Subcutaneous adipose tissue (tissue), 4 donors: ENCODE results near the gene BCL2. TPM values are rescaled to one million over a fixed set of nuclear protein-coding genes. Genes with fewer than 3 reads are reported as not detected.

Source experiments
- CTCF ChIP-seq: fragments of 450-650 bp; IDR thresholded peaks from one replicate; pipeline ENCODE4 v1.5.1; 2016; ENCODE audit warnings: low read depth, mild to moderate bottlenecking, control low read depth, antibody characterized with exemption, moderate library complexity
- total RNA-seq, 4 donors: library from RNA; depleted of rRNA; stranded (reverse); fragments of >200 nt; gene quantifications; one replicate each; pipeline ENCODE4 v1.1.0, GENCODE V29; 2016

Gene BCL2
- total RNA-seq, 4 donors from 2014 or later: 50.3 to 82.5 (median 55.9) TPM

GRCh38 chr18:63342206-63342605 lies 22.6 kb upstream of the BCL2 start:
- no peak for TF ChIP-seq CTCF

DNA sequence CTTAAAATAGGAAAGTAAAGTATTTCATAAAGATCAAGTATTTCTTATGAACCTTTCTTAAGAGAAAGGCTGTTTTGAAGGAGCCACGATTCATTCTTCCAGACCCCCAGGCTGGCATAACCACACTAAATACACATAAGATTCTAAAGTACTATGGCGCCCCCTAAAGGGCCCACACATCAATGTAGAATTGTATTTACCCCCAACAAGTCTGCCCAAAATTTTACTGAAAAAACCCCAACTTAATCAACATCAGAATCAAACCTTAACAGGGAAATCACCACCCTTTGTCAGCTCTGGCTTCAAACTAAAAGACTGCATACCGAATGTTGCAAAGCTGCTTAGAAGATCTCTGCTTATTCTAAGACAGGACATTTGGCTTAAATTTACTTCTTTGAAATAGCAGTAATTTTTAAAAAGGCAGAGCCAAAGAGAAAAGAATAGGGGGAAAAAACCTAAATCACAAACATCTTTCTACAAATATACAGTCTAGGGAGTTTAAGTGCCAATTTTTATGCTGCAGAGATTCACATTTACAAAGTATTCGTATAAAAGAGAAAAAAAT lies 20.4 kb upstream of the BCL2 start:
- TF ChIP-seq CTCF: no peak

DNA sequence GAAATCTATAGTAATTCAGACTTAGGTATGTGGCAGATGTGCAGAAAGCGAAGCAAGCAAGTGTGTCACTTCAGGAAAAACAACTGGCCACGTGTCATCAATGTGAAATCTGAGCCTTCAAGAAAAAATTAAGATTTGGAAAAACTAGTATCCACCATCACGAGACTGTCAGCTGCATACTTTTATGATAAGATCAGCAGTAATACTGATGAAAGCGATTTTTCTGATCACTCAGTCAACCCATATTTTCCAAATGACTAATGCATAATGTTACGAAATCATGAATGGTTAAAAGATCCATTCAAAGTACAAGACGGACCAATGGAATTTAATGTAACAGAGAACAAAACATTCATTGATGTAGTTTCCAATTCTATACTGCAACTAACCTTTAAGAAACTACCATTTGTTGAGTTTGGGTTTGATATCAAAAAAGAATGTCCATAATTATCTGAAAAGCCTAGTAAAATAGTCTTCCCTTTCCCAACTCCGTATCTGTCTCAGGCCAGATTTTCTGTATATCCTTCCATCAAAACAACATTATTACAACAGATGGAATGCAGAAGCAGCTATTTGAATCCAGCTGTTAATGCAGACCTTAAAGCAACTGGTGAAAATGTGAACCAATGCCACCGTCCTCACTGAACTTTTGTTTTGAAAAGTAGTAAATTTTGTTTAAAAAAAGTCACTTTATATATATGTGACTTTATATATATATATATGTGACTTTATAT lies 17.0 kb upstream of the BCL2 start:
- no peak for TF ChIP-seq CTCF

DNA sequence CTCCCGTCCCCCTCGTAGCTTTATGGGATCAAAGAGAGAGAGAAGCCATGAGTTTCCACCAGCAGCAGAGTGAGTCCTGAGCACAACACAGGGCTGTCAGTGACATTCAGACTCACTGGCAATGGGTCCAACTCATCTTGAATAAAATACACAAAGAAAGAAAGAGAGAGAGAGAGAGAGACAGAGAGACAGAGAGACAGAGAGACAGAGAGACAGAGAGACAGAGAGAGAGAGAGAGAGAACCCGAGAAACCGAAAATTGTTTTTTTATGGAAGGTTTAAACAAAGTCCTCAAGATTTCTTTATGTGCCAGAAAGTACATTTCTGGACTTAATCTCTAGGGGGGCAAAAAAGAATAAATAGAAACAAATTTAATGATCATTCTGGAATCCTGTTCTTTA lies 11.5 kb upstream of the BCL2 start:
- TF ChIP-seq CTCF: no peak

GRCh38 chr18:63329431-63330145 lies 10.0 kb upstream of the BCL2 start:
- TF ChIP-seq CTCF: no peak

DNA sequence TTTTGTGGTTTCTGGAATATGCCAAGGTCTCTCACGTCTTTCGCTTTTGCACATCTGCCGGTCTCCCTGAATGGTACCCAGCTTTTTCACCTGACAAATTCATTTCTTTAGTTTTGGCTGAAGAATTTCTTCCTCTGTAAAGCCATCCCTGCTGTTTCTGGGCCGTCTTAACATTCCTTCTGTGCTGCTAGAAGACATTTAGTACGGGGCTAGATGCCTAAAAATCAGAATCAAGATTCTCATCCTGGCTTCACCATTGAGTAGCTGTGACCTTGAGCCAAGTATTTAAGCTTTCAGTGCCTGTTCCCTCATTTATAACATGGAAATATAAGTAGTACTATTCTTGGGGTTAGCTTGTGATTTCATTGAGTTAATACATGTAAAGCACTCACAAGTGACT lies 6.4 kb upstream of the BCL2 start:
- no peak for TF ChIP-seq CTCF

DNA sequence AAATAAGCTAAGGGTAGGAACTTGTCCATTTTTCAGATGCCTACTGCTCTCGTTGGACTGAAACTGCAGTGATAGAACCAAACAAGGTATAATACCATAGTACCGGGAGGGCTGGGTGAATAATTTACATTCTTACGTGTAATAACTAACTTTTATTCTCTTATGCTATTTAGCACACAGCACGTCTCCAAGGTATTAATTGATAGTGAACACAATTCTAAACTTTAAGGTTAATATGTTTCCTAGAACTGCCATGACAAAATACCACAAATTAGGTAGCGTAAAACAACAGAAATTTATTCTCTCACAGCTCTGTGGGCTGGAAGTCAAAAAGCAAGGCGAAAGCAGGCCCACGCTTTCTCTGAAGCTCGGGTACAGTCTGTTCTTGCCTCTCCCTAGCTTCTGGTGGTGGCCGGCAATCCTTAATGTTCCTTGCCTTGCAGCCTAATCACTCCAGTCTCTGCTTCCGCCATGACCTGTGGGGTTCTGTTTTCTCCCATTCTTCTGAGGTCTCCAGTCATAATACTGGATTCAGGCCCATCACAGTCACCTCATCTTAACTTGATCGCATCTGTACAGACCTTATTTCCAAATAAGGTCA lies 5.6 kb upstream of the BCL2 start:
- TF ChIP-seq CTCF: no peak
